Astrocyte of the hippocampus (primary cell): ENCODE results near the gene NCKAP5.
A peak's percentile ranks its signal among the peaks of the same experiment; 100 is the strongest.

Experiments
- DNase-seq: peaks from one replicate; pipeline ENCODE4 v3.0.0; 2011; ENCODE audit warnings: low read depth, low spot score

NCKAP5 gene

GRCh38 chr2:133270550-133270949 is 297.7 kb downstream of the NCKAP5 start:
- DNase-seq = no peak

GRCh38 chr2:133266926-133267590 is 301.2 kb downstream of the NCKAP5 start:
- peak; percentile 8 for DNase-seq

- peak; percentile 53 for DNase-seq
Measured at GRCh38 chr2:133266041-133266925, 302.0 kb downstream of the NCKAP5 start.

- DNase-seq = peak; percentile 22
Measured at GRCh38 chr2:133265432-133265949, 302.8 kb downstream of the NCKAP5 start.

GRCh38 chr2:133264989-133265401 is 303.3 kb downstream of the NCKAP5 start:
- peak; percentile 11 for DNase-seq

GRCh38 chr2:133262893-133263292 is 305.4 kb downstream of the NCKAP5 start:
- DNase-seq = peak; percentile 18

GRCh38 chr2:133255360-133255759 is 312.9 kb downstream of the NCKAP5 start:
- DNase-seq = no peak

- no peak for DNase-seq
Measured at GRCh38 chr2:133253793-133254192, 314.5 kb downstream of the NCKAP5 start.

- DNase-seq = peak; percentile 60
Measured at GRCh38 chr2:133252780-133253355, 315.4 kb downstream of the NCKAP5 start.

- no peak for DNase-seq
Measured at GRCh38 chr2:133249362-133249761, 318.9 kb downstream of the NCKAP5 start.

GRCh38 chr2:133248264-133248663 is 320.0 kb downstream of the NCKAP5 start:
- DNase-seq = no peak

- no peak for DNase-seq
Measured at GRCh38 chr2:133247631-133248030, 320.6 kb downstream of the NCKAP5 start.

- peak; percentile 22 for DNase-seq
Measured at GRCh38 chr2:133241224-133241571, 327.1 kb downstream of the NCKAP5 start.

- DNase-seq = peak; percentile 20
Measured at GRCh38 chr2:133240491-133241223, 327.6 kb downstream of the NCKAP5 start.

GRCh38 chr2:133235968-133236367 is 332.3 kb downstream of the NCKAP5 start:
- DNase-seq = no peak

- no peak for DNase-seq
Measured at GRCh38 chr2:133232556-133232955, 335.7 kb downstream of the NCKAP5 start.

- DNase-seq = no peak
Measured at GRCh38 chr2:133231264-133231663, 337.0 kb downstream of the NCKAP5 start.

GRCh38 chr2:133229974-133230373 is 338.3 kb downstream of the NCKAP5 start:
- no peak for DNase-seq

GRCh38 chr2:133223226-133223625 is 345.0 kb downstream of the NCKAP5 start:
- no peak for DNase-seq

- no peak for DNase-seq
Measured at GRCh38 chr2:133221398-133221797, 346.9 kb downstream of the NCKAP5 start.

GRCh38 chr2:133218204-133218603 is 350.1 kb downstream of the NCKAP5 start:
- DNase-seq = no peak

- DNase-seq = no peak
Measured at GRCh38 chr2:133215477-133215876, 352.8 kb downstream of the NCKAP5 start.
